Kidney (tissue), 14 donors: ENCODE data around the gene MDGA2. TPM values are rescaled to one million over a fixed set of nuclear protein-coding genes. Genes with fewer than 3 reads are reported as not detected.

ENCODE experiments used
- DNase-seq, 5 donors: peaks; one replicate each; pipeline ENCODE4 v3.0.0-alpha.2; 2013 to 2020
- FAIRE-seq: peaks from 2 replicates; lab custom pipeline; 2012; peaks lifted over from hg19 to GRCh38; lab: Jason Lieb, UNC
- H3K27ac ChIP-seq, 2 donors: one replicate each; pipeline ENCODE4 v1.7.0; 2013; ENCODE audit warnings: low read depth in 2 of 2, low read length in 2 of 2, inconsistent platforms in 1 of 2
- H3K27me3 ChIP-seq: one replicate; pipeline ENCODE4 v1.7.1; 2013; ENCODE audit warnings: low read length, inconsistent platforms; ENCODE audit not compliant: control insufficient read depth, insufficient read depth
- H3K36me3 ChIP-seq, 3 donors: one replicate each; pipeline versions ENCODE4 v1.7.0 to v1.7.1; 2013; ENCODE audit warnings: low read length in 3 of 3, control low read depth in 1 of 3, inconsistent platforms in 1 of 3; ENCODE audit not compliant: insufficient read depth in 3 of 3, control insufficient read depth in 2 of 3
- H3K4me1 ChIP-seq, 3 donors: one replicate each; pipeline versions ENCODE4 v1.7.0 to v1.7.1; 2013; ENCODE audit warnings: low read length in 3 of 3, inconsistent platforms in 1 of 3, low read depth in 1 of 3; ENCODE audit not compliant: control insufficient read depth in 2 of 3, insufficient read depth in 2 of 3
- H3K4me3 ChIP-seq, 3 donors: one replicate each; pipeline versions ENCODE4 v1.7.0 to v1.8.1; 2013; ENCODE audit warnings: low read length in 3 of 3, control low read depth in 1 of 3, inconsistent platforms in 1 of 3
- H3K9ac ChIP-seq, 3 donors: one replicate each; pipeline versions ENCODE4 v1.7.0 to v1.7.1; 2013; ENCODE audit warnings: low read length in 3 of 3, control low read depth in 1 of 3, inconsistent platforms in 1 of 3
- H3K9me3 ChIP-seq, 3 donors: one replicate each; pipeline versions ENCODE4 v1.7.0 to v1.7.1; 2013; ENCODE audit warnings: low read length in 3 of 3, control low read depth in 1 of 3, inconsistent platforms in 1 of 3; ENCODE audit not compliant: control insufficient read depth in 2 of 3, insufficient read depth in 1 of 3
- CTCF ChIP-seq: IDR thresholded peaks from 3 replicates; pipeline ENCODE4 v1.5.1; 2012; ENCODE audit warnings: mild to moderate bottlenecking, moderate library complexity, borderline replicate concordance; ENCODE audit not compliant: insufficient read depth; ENCODE audit errors: extremely low read depth
- intact Hi-C: fragments of 100-400 bp; cut with DNase I; formaldehyde crosslinking; loops from one replicate; pipeline ENCODE4 v1.11.1; 2022
- polyA plus RNA-seq: library from polyadenylated mRNA; stranded (reverse); fragments of 350-450 nt; fragmentation: Illumina TruSeq; extraction: RNeasy Lipid Tissue Mini Kit (QIAGEN cat#74804); gene quantifications from one replicate; pipeline ENCODE4 v1.2.3, GENCODE V29; 2014; ENCODE audit warnings: low read depth, low replicate concordance; ENCODE audit not compliant: insufficient read depth
- total RNA-seq: library from RNA; stranded (reverse); fragmentation: NEBNext Ultra II Directional; extraction: Animal tissue kit (Norgen Biotek cat#: 25700); gene quantifications from one replicate; pipeline ENCODE4 v1.2.1, GENCODE V29; 2021
- donor health status: control.
- donor health status: control.
- donor health status: control.
- donor health status: control.
- donor health status: control.
- donor health status: DM: yes; HTN: yes; CAD: no.
- donor health status: Normal renal cell carcinoma (clear cell type).

Gene MDGA2
- total and polyA plus RNA-seq, 2 donors from 2014 or later, result 0.41 TPM; not detected in 1

DNA sequence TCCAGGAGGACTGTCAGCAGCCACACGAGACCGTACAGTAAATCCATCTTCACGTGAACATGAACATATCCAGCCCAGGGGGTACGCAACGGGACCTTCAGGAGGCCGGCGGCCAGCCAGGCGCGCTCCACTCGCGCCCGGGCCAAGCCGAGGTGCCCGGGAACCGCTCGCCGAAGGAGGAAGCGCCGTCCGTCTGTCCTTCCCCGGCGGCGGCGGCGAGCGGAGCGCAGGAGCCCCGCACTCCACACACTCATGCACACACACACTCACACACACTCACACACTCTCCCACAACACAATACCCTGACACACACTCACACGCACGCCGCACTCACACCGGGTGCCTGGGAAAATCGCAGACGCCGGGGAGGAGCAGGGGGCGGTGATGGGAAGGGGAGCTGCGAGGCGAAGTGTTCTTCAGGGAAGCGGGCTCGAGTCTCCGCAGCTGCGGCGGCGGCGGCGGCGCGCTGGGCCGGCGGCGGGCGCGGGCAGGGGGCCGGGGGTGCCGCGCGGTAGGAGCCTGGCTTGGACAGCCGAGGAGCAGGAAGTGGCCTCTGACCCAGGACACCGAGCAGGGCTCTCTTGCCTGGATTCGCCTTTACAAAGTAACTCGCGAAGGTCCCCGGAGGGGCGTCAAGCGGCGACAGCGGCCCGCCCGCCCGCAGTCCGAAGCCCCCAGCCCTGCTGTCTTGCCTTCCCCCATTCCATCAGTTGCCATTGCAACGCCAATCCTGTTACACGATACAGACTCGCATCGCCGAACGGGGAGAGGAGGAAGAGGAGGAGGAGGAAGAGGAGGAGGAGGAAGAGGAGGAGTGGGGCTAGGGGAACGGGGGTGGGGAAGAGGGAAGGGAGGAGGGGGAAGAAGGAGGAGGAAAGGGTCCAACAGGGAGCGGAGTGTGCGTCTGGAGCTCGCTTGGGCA, 601 bp downstream of the MDGA2 start:
- H3K4me3 ChIP-seq, result peak overlapping the region; percentile 24 to 74 (median 29)
- DNase-seq, result peak in 4 of 5 donors; percentile 50 to 68 (median 57)
- peaks cover 2% of the 10 kb centered on the region for H3K27me3 ChIP-seq
- H3K9me3 ChIP-seq, result no peaks in the 10 kb centered on the region
- H3K36me3 ChIP-seq, result no peaks in the 10 kb centered on the region
- H3K27ac ChIP-seq, result no peak overlapping the region
- TF ChIP-seq CTCF, result no peak
- H3K4me1 ChIP-seq, result peaks cover 0 to 4% (median 0%) of the 10 kb centered on the region in 3 donors
- peak overlapping the region in 1 of 3 donors; percentile 46 for H3K9ac ChIP-seq
- no peak for FAIRE-seq
- intact Hi-C loops, result no loop called here

DNA sequence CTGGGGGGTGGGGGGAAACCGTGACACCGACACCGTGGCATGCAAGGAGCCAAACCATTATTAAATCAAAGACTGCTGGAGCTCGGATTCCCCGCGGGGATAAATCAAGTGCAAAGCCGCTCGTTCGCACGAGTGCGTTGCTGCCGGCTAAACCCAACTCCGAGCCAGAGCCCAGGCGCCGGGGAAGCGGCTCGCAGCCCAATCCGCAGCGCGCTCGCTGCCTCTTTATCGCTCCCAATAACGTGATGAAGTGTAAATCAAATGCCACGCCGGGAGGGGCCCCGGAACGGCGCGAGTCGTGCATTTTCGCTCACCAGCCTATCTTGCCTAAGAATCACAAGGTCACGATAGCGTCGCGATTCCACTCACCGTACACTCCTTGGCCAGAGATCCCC, 1.3 kb downstream of the MDGA2 start:
- no peaks in the 10 kb centered on the region for H3K36me3 ChIP-seq
- no peaks in the 10 kb centered on the region for H3K9me3 ChIP-seq
- H3K4me1 ChIP-seq, result peaks cover 0 to 4% (median 0%) of the 10 kb centered on the region in 3 donors
- peak overlapping the region in 1 of 3 donors; percentile 46 for H3K9ac ChIP-seq
- DNase-seq (peak in 2 of 5 donors; percentile 65 to 71), FAIRE-seq (no peak)
- intact Hi-C loops, result no loop called here
- TF ChIP-seq CTCF, result no peak
- H3K4me3 ChIP-seq, result peak overlapping the region in 1 of 3 donors; percentile 74
- peaks cover 2% of the 10 kb centered on the region for H3K27me3 ChIP-seq
- no peak overlapping the region for H3K27ac ChIP-seq

DNA sequence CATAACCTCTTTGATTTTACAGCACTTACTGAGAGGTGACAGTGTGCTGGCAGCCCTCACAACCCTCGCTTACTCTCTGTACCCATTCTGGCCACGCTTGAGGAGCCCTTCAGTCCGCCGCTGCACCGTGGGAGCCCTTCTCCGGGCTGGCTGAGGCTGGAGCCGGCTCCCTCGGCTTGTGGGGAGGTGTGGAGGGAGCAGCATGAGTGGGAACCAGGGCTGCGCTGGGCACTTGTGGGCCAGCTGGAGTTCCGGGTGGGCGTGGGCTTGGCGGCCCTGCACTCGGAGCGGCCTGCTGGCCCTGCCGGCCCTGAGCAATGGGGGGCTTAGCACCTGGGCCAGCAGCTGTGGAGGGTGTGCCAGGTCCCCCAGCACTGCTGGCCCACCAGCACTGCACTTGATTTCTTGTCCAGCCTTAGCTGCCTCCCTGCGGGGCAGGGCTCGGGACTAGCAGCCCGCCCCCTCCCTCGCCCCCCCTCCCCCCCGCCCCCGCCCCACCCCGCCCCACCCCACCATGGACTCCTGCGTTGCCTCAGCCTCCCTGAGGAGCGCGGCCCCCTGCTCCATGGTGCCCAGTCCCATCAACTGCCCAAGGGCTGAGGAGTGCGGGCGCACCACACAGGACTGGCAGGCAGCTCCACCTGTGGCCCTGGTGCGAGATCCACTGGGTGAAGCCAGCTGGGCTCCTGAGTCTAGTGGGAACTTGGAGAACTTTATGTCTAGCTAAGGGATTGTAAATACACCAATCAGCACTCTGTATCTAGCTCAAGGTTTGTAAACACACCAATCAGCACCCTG, 9.9 kb downstream of the MDGA2 start:
- Histone ChIP-seq H3K36me3 (no peaks in the 10 kb centered on the region), H3K27ac (no peak overlapping the region), H3K4me1 (no peaks in the 10 kb centered on the region), H3K4me3 (no peak overlapping the region), H3K9me3 (no peaks in the 10 kb centered on the region), H3K9ac (no peak overlapping the region), H3K27me3 (no peaks in the 10 kb centered on the region)
- DNase-seq (peak in 1 of 5 donors; percentile 71), FAIRE-seq (no peak)
- intact Hi-C loops, result no loop called here
- no peak for TF ChIP-seq CTCF
